H9 (cell line): ENCODE measurements around the gene PDXK. TPM values are rescaled to one million over a fixed set of nuclear protein-coding genes. Genes with fewer than 3 reads are reported as not detected.
A peak's percentile ranks its signal among the peaks of the same experiment; 100 is the strongest.

Experiments
- DNase-seq: peaks from one replicate; pipeline ENCODE4 v3.0.0-alpha.2; 2017
- H2AFZ ChIP-seq: one replicate; pipeline ENCODE4 v1.6.1; 2013; ENCODE audit warnings: mild to moderate bottlenecking, low read length, control low read depth, moderate library complexity
- H2AK5ac ChIP-seq: 2 replicates; pipeline ENCODE4 v1.6.1; 2013; ENCODE audit warnings: low read length, control low read depth, mixed read lengths; ENCODE audit not compliant: insufficient read length
- H2BK120ac ChIP-seq: one replicate; pipeline ENCODE4 v1.6.1; 2013; ENCODE audit warnings: low read depth, mild to moderate bottlenecking, low read length, control low read depth, inconsistent platforms; ENCODE audit not compliant: poor library complexity, severe bottlenecking
- H2BK12ac ChIP-seq: 2 replicates; pipeline ENCODE4 v1.6.1; 2013; ENCODE audit warnings: low read length, control low read depth, mixed read lengths, low read depth; ENCODE audit not compliant: insufficient read length
- H2BK15ac ChIP-seq: 2 replicates; pipeline ENCODE4 v1.6.1; 2013; ENCODE audit warnings: low read depth, low read length, control low read depth
- H2BK20ac ChIP-seq: one replicate; pipeline ENCODE4 v1.6.1; 2013; ENCODE audit warnings: low read depth, mild to moderate bottlenecking, low read length, control low read depth, inconsistent platforms; ENCODE audit not compliant: poor library complexity, severe bottlenecking
- H2BK5ac ChIP-seq: 2 replicates; pipeline ENCODE4 v1.6.1; 2013; ENCODE audit warnings: low read length, control low read depth, mixed read lengths; ENCODE audit not compliant: insufficient read length
- H3K14ac ChIP-seq: 2 replicates; pipeline ENCODE4 v1.6.1; 2013; ENCODE audit warnings: low read length, control low read depth; ENCODE audit not compliant: insufficient read depth
- H3K18ac ChIP-seq: 2 replicates; pipeline ENCODE4 v1.6.1; 2013; ENCODE audit warnings: low read depth, mild to moderate bottlenecking, mixed read lengths, low read length, control low read depth; ENCODE audit not compliant: insufficient read length
- H3K23ac ChIP-seq: 2 replicates; pipeline ENCODE4 v1.6.1; 2013; ENCODE audit warnings: low read length, control low read depth, mixed read lengths, low read depth; ENCODE audit not compliant: insufficient read length
- H3K23me2 ChIP-seq: 2 replicates; pipeline ENCODE4 v1.6.1; 2013; ENCODE audit warnings: low read depth, mild to moderate bottlenecking, mixed read lengths, low read length, control low read depth; ENCODE audit not compliant: insufficient read length, poor library complexity, severe bottlenecking
- H3K27ac ChIP-seq: 2 replicates; pipeline ENCODE4 v1.5.1; 2013; ENCODE audit warnings: low read length, control low read depth, mixed read lengths, low read depth; ENCODE audit not compliant: insufficient read length
- H3K27me3 ChIP-seq: 2 replicates; pipeline ENCODE4 v1.6.1; 2013; ENCODE audit warnings: low read length, control low read depth, inconsistent platforms; ENCODE audit not compliant: insufficient read depth
- H3K4ac ChIP-seq: 2 replicates; pipeline ENCODE4 v1.6.1; 2013; ENCODE audit warnings: low read depth, mild to moderate bottlenecking, control low read depth, inconsistent platforms, low read length, moderate library complexity
- H3K4me1 ChIP-seq: 2 replicates; pipeline ENCODE4 v1.6.1; 2013; ENCODE audit warnings: low read length, control low read depth, inconsistent platforms; ENCODE audit not compliant: insufficient read depth
- H3K4me2 ChIP-seq: 2 replicates; pipeline ENCODE4 v1.6.1; 2013; ENCODE audit warnings: low read length, control low read depth, mixed read lengths; ENCODE audit not compliant: insufficient read length, insufficient read depth
- H3K56ac ChIP-seq: 2 replicates; pipeline ENCODE4 v1.6.1; 2013; ENCODE audit warnings: low read depth, mild to moderate bottlenecking, mixed read lengths, low read length, control low read depth; ENCODE audit not compliant: insufficient read length
- H3K79me1 ChIP-seq: 2 replicates; pipeline ENCODE4 v1.6.1; 2013; ENCODE audit warnings: low read depth, mild to moderate bottlenecking, moderate library complexity, low read length, control low read depth, inconsistent platforms; ENCODE audit not compliant: insufficient read depth, poor library complexity, severe bottlenecking
- H3K79me2 ChIP-seq: 2 replicates; pipeline ENCODE4 v1.6.1; 2013; ENCODE audit warnings: low read length, control low read depth, inconsistent platforms; ENCODE audit not compliant: insufficient read depth
- H3K9ac ChIP-seq: 2 replicates; pipeline ENCODE4 v1.6.1; 2013; ENCODE audit warnings: low read length, control low read depth, mixed read lengths; ENCODE audit not compliant: insufficient read length; ENCODE audit errors: extremely low read depth
- H3K9me3 ChIP-seq: one replicate; pipeline ENCODE4 v1.6.1; 2013; ENCODE audit warnings: low read depth, low read length, inconsistent platforms; ENCODE audit not compliant: control insufficient read depth
- H3T11ph ChIP-seq: one replicate; pipeline ENCODE4 v1.6.1; 2013; ENCODE audit warnings: mild to moderate bottlenecking, low read length, control low read depth, inconsistent platforms
- H4K20me1 ChIP-seq: one replicate; pipeline ENCODE4 v1.6.1; 2013; ENCODE audit not compliant: control insufficient read depth, insufficient read length, insufficient read depth
- H4K5ac ChIP-seq: 2 replicates; pipeline ENCODE4 v1.6.1; 2013; ENCODE audit warnings: low read depth, mild to moderate bottlenecking, mixed read lengths, low read length, control low read depth; ENCODE audit not compliant: insufficient read length
- H4K8ac ChIP-seq: replicated peaks from 2 replicates; pipeline ENCODE4 v1.6.1; 2013; ENCODE audit warnings: low read length, control low read depth, mixed read lengths, low read depth; ENCODE audit not compliant: insufficient read length
- H4K91ac ChIP-seq: 2 replicates; pipeline ENCODE4 v1.6.1; 2013; ENCODE audit warnings: low read depth, mild to moderate bottlenecking, moderate library complexity, mixed read lengths, low read length, control low read depth; ENCODE audit not compliant: insufficient read length
- H3K27ac Mint-ChIP-seq, 3 experiments: 2 replicates in 2 of 3; 3 replicates in 1 of 3; pipeline ENCODE4 v1.8.0; 2020 to 2021; ENCODE audit warnings: mixed read lengths in 3 of 3, mild to moderate bottlenecking in 1 of 3, moderate library complexity in 1 of 3
- H3K27me3 Mint-ChIP-seq: 2 replicates; pipeline ENCODE4 v1.8.0; 2021; ENCODE audit warnings: low read depth, mild to moderate bottlenecking, moderate library complexity, mixed read lengths
- H3K36me3 Mint-ChIP-seq, 3 experiments: 2 replicates in 2 of 3; 3 replicates in 1 of 3; pipeline ENCODE4 v1.8.0; 2020 to 2021; ENCODE audit warnings: low read depth in 3 of 3, mixed read lengths in 3 of 3; ENCODE audit not compliant: insufficient read depth in 1 of 3
- H3K4me1 Mint-ChIP-seq, 2 experiments: 2 replicates each; pipeline ENCODE4 v1.8.0; 2020; ENCODE audit warnings: mixed read lengths in 2 of 2
- H3K4me3 Mint-ChIP-seq, 2 experiments: 2 replicates in 1 of 2; 3 replicates in 1 of 2; pipeline ENCODE4 v1.8.0; 2020 to 2021; ENCODE audit warnings: mild to moderate bottlenecking in 2 of 2, mixed read lengths in 2 of 2, moderate library complexity in 1 of 2
- H3K9me3 Mint-ChIP-seq, 2 experiments: 2 replicates in 1 of 2; 3 replicates in 1 of 2; pipeline ENCODE4 v1.8.0; 2020; ENCODE audit warnings: mild to moderate bottlenecking in 2 of 2, mixed read lengths in 2 of 2, moderate library complexity in 1 of 2
- WGBS: extraction: QIAGEN DNeasy Blood & Tissue Kit; methylation state at CpG from one replicate; pipeline ENCODE4 v1.1.7; 2013; ENCODE audit warnings: missing lambda C conversion rate, low lambda C conversion rate, mixed read lengths; ENCODE audit not compliant: insufficient read length; ENCODE audit errors: extremely low coverage; 5-methylcytosine and 5-hydroxymethylcytosine counted together
- total RNA-seq: library from RNA; stranded (reverse); gene quantifications from 2 replicates; pipeline ENCODE4 v1.2.1, GENCODE V29; 2021
- TF ChIP-seq, protein P1 (sequence below): fragments of 200-600 bp; sonication (generic); conservative IDR thresholded peaks from 3 replicates; pipeline ENCODE4 v1.8.0; 2021; ENCODE audit warnings: antibody characterized with exemption, mild to moderate bottlenecking

PDXK gene
- total RNA-seq, 1 experiment from 2014 or later: 109 TPM

- Histone ChIP-seq H3K4ac (no peak overlapping the region), H2BK12ac (no peak overlapping the region), H3K27me3 (no peaks in the 10 kb centered on the region), H3K9me3 (no peaks in the 10 kb centered on the region), H4K20me1 (no peaks in the 10 kb centered on the region), H3K56ac (no peak overlapping the region), H3K9ac (no peak overlapping the region), H2BK120ac (no peak overlapping the region), H2AFZ (no peak overlapping the region), H3K4me2 (no peak overlapping the region), H3K14ac (no peak overlapping the region), H4K8ac (no peak overlapping the region), H4K91ac (no peak overlapping the region), H3K23ac (no peak overlapping the region), H2AK5ac (no peak overlapping the region), H3T11ph (no peak overlapping the region), H3K23me2 (peaks cover 9% of the 10 kb centered on the region), H3K18ac (no peak overlapping the region), H2BK5ac (no peak overlapping the region), H3K79me2 (peaks cover 5% of the 10 kb centered on the region; the same call in 1 of the 2 replicates), H2BK20ac (no peak overlapping the region), H2BK15ac (no peak overlapping the region), H3K27ac (no peak overlapping the region), H3K79me1 (peaks cover 5% of the 10 kb centered on the region), H4K5ac (no peak overlapping the region), H3K4me1 (no peaks in the 10 kb centered on the region)
- Mint-ChIP-seq H3K9me3 (no peaks in the 10 kb centered on the region), H3K4me3 (no peak overlapping the region), H3K36me3 (peaks cover 0 to 12% (median 0%) of the 10 kb centered on the region in 3 experiments; a peak in 4 of 7 replicates), H3K27me3 (no peaks in the 10 kb centered on the region), H3K4me1 (peaks cover 26 to 28% of the 10 kb centered on the region in 2 experiments), H3K27ac (peak overlapping the region in 1 of 3 experiments; percentile 91; a peak in 2 of 7 replicates)
- WGBS: no CpG with 5 or more reads among the region's 6 CpGs
- no peak for DNase-seq
- TF ChIP-seq, protein P1, sequence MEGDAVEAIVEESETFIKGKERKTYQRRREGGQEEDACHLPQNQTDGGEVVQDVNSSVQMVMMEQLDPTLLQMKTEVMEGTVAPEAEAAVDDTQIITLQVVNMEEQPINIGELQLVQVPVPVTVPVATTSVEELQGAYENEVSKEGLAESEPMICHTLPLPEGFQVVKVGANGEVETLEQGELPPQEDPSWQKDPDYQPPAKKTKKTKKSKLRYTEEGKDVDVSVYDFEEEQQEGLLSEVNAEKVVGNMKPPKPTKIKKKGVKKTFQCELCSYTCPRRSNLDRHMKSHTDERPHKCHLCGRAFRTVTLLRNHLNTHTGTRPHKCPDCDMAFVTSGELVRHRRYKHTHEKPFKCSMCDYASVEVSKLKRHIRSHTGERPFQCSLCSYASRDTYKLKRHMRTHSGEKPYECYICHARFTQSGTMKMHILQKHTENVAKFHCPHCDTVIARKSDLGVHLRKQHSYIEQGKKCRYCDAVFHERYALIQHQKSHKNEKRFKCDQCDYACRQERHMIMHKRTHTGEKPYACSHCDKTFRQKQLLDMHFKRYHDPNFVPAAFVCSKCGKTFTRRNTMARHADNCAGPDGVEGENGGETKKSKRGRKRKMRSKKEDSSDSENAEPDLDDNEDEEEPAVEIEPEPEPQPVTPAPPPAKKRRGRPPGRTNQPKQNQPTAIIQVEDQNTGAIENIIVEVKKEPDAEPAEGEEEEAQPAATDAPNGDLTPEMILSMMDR: no peak
Measured at GRCh38 chr21:43731476-43731875, 12.5 kb downstream of the PDXK start.
